Effector CD4-positive, alpha-beta T cell (primary cell): ENCODE results near the gene PCMT1.
"Not testable (repeated sequence)": the region's sequence is repeated elsewhere in the genome, so short reads cannot be mapped to it uniquely, and the experiment has no call there.

ENCODE experiments used
- DNase-seq: peaks from one replicate; pipeline ENCODE4 v3.0.0-alpha.2; 2020
- total RNA-seq: gene quantifications from one replicate; lab custom pipeline; 2026; lab: John Stamatoyannopoulos, UW

Gene PCMT1
- total RNA-seq: 28.9 reads per million, percentile 55 among the genes with 10 or more reads in this experiment

DNA sequence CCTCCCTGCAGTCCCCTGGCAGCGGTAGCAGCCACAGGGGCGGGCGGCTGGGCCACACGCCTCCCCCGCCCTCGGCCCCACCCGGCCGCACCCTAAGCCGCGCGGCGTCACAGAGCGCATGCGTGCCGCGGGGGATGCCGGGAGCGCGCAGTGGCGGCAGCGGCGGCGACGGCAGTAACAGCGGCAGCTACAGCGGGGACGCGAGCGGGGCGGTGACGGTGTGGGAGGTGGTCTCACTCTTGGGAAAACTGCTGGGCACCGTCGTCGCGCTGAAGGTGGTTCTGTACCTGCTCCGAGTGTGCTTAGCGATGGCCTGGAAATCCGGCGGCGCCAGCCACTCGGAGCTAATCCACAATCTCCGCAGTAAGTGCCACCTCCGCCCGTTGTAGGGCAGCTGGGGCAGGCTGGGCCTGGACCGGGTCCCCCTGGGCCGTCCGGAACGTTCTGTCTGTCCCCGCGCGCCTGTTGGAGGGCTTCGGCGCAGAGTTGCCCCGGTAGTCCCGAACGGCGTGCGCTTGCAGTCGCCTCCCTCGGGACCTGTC lies at the start of gene PCMT1:
PCMT1 (plus strand) TSS at position 148 of the 542 bp plus-strand sequence; CDS start at position 309, 161 bp downstream.
- DNase-seq: peak; percentile 86

DNA sequence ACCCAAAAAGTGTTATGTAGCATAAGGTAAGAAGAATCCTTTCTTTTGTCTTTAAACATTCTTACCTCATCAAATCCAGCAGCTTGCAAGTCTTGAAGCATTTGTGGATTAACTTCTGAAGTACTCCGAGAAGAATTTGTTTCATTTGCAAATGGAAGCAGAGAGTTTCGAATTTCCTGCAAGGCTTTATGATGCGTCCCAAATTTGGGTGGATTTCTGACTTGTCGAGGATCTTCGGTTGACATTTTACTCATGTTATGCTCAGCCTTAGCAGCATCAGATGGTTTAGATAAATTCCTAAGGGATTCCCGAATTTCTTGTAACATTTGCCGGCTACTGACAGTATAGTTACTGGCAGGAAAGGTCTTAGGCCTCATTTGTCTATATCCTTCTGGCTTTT lies 47.8 kb upstream of the PCMT1 start:
- DNase-seq: no peak

DNA sequence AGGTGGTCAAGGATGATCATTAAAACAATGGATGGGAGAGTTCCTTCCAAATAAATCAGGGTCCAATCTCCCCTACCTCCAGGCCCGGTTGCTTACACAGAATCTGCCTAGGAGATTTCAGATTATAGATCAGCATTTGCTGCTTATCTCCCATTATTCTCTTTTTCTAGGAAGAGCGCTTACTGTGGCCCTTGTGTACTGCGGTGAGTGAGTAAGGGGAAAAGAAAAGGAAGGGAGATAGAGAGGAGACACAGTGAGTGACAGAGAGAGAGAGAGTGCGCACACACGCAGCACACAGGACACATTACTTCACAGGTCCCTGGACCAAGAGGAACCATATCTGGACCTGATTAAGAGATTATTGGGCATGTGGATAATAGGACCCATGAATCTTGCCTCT lies 37.8 kb upstream of the PCMT1 start:
- DNase-seq: no peak

DNA sequence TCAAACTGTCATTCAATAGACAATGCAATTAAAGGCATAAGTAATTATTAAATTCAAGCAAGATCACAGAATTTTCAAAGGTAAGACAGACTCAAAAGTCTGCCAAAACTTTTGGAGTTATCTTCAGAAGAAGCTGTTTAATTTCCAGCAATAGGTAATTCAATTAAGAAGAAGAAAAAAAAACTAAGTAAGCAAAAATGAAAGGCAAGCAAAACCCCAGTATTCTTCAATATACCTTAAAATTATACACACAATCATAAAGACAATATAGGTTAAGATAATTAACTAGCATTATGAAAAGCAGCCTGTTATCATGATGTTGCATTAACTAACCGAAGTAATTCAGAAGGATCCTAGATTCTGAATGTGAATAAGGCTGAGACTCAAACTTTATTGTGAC lies 35.1 kb upstream of the PCMT1 start:
- DNase-seq: no peak

DNA sequence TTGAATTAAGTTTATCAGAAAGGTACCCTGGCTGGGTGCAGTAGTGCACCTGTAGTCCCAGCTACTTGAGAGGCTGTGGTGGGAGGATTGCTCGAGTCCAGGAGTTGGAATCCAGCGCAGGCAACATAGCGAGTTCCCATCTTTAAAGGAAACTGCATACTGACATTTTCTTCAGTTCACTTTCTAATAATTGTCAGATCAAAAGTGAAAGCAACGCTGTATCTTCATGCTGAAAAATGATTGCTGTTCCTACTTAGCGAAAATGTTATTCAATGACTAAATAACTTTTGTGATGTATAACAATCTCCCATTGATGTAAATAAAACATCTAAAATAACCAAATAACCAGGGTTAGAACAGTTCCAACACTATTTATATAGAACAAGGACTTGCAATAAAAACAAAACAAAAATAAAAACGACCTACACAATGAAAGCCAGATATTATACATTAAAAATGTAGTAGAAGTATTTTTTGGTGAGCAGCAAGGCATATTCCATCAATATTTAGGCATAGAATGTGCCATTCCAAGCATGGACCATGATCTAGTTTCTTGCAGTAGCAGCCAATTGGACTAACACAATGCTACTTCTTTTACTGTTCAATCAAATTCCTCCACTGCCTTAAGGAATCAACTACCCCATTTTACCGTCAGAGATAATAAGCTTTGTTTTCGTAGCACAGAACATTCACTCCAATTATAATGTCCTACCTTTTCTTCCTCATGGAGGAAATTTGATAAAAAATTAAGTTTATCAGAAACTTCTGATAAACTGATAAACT lies 33.2 kb upstream of the PCMT1 start:
- DNase-seq: no peak

DNA sequence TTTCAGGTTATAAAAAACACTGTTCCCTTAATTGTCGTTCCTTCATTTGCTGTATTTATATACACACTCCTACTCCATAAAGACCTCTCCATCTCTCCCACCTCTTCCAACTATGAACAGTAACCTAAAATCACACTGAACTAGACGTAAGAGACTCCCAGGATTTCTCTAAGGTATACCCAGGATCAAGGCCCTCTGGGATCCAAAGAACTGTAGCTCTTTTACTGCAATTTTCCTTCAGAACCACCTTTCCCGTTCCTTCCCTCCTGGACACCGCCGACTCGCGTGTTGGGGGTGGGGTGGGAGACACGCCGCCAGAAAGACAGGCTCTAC lies 32.3 kb upstream of the PCMT1 start:
- DNase-seq: no peak

DNA sequence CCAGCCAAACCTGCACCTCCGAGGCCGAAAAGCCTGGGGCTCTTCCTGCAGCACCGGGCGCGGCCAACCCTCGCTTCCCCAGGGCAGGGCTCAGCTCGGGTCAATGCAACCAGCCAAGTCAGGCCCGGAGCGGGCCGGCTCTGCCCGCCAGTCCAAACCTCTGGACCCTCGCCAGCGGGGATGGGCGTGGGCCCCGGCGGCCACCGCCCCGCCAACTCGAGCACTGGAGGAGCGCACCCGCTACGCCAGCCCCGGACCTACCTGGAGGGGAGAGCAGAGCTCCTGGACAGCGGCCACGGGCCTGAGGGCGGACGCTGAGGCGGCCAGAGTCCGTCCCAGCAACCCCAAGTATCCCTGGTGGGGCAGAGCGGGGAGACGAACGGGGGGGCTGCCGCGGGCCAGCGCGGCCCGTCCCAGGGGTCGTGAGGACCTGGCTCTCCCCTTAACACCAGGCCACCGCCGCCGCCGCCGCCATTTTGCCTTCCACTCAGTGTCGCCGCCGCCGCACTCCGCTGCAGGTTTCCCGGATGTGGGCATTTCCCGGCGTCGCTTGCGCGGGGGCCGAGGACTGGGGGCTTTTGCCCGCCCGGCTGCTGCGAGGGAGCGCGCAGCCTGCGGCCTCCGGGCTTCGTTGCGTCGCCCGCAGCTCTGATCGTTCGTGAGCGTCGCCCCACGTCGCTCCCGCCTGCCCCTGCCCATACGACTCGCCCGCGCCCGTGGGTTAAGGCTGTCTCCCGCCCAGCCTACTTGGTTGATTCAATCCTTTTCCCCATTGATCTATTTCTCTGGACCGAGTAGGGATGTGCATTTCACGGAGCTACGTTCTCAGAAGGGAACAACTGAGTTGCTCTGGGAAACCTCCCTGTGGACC lies 31.7 kb upstream of the PCMT1 start, which contains the start of gene LATS1:
LATS1 (minus strand) TSS at position 514 of the 871 bp plus-strand sequence. CDS start 15,975 bp downstream, outside the sequence.
- peak; percentile 95 for DNase-seq

DNA sequence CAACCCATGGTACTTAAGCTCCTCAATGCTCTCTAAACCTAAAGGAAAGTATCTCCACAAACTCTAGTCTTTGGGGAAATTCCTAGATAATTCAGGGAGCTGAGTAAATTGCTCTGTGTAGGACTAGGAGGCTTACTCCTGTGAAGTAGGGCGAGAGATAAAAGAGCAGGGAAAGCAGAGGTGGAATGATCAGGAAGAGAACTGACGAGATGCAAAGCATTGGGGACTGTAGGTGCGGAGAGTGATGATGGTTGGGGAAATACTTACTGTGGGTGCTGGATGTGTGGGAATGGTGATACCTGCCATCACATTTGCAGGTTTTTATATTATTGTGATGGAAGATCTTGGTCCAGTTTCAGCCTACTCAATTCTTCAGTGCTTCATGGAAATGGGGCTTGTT lies 30.0 kb upstream of the PCMT1 start:
- DNase-seq: no peak

DNA sequence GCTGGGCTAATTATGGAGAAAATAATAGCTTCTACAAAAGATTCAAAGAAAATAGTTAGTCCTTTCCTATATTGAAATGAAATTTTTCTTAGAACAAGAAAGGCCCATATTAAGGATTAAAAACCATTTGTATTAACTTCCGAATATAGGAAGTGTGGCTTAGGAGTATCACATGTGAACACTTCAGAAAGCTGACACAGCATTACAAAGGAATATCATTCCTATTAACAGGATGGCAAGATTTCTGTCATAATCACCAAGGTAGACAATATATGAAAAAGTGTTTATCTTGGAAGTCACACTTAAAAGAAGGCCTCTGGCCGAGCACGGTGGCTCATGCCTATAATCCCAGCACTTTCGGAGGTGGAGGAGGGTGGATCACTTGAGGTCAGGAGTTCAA lies 26.3 kb upstream of the PCMT1 start:
- DNase-seq: no peak

DNA sequence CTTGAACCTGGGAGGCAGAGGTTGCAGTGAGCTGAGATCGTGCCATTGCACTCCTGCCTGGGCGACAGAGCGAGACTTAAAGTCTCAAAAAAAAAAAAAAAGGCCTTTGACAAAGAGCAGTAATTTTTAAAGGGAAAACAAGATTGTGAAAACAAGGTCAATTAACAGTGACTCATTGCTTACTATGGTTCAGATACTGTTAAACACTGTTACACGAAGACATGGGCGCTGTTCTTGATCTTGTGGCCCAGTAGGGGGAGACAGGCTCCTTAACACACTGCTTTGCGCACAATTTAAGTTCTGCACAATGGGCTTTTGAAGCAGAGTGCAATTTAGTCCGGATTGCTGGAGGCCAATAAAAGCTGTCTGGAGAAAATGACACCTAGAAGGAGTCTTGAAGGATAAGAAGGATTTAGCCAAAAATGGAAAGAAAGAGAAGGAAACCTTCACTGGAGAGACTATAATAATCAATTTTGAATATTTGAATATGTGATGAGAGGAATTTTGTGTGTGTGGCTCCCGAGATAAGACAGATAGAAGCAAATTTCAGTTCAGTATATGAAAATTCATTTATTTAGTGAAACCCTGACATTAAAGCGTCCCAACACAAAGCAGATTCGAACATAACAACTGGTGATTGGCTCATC lies 25.6 kb upstream of the PCMT1 start:
- peak; percentile 21 for DNase-seq

DNA sequence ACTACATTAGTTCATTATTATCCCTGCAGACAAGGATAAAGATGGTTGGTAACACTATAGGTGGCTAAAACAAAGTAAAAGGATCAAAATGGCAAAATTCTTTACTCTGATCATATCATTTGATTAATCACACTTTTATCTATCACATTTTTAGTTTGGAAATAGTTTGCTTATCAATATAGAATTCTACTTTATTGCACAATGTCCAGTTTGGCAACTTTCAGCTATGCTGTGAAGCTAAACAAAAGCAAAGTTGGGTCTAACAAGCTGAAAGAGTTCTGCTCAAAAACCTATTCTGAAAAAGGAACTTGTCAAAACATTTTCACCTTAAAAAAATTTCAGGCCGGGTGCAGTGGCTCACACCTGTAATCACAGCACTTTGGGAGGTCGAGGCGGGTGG lies 23.8 kb upstream of the PCMT1 start:
- DNase-seq: no peak

DNA sequence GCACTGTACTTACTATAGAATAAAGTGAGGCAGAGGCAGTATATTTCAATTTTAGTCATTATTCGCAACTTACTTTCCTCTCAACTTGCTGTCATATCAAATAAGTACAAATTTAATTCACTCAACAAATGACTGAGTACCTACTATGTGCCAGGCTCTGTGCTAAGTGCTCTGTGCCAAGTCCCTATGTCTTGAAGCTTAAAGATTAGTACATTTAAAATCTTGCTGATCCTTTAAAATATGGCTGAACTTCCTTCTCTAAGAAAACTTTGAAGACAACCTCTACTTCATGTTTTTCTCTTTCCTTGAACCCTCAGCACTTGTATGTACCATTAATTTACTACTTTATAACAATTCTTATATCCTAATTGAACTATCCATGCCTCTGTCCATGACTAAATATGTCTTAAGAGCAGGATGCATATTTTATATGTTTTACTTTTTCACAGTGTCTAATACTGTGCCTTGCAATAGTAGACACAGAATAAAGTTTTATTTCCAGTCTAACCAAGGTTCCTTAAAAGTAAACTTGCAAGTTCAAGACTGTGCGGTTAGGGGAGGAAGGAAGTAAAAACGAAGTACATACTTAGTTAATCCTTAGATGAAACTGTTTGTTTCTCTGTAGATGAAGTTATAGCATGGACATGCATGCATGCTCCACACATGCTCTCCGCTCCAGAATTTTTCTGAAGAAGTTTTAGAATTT lies 21.6 kb upstream of the PCMT1 start:
- no peak for DNase-seq

DNA sequence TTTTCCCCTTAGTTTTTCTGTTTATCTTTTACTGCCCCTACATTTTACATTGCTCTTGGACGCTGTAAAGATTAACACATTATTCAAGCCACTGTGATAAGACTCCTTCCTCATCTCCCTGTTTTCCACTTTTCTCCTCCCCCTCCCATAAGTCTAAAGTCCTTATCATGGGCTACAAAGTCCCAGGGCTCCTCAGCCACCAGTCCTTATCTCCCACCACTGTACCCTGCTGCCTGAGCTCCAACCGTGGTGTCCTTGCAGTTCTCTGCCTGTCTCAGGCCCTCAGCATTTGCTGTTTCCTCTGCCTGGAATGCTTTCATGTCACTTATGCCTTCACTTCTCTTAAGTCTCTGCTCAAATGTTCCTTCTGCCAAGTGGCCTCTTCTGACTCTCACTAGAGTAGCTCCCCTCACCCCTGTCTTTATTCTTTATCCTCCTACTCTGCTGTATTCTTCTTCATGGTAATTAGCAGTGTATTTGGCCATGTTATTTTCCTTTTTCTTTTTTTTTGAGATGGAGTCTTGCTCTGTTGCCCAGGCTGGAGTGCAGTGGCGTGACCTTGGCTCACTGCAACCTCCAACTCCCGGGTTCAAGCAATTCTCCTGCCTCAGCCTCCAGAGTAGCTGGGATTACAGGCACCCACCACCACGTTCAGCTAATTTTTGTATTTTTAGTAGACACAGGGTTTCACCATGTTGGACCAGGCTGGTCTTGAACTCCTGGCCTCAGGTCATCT lies 20.9 kb upstream of the PCMT1 start:
- no peak for DNase-seq

DNA sequence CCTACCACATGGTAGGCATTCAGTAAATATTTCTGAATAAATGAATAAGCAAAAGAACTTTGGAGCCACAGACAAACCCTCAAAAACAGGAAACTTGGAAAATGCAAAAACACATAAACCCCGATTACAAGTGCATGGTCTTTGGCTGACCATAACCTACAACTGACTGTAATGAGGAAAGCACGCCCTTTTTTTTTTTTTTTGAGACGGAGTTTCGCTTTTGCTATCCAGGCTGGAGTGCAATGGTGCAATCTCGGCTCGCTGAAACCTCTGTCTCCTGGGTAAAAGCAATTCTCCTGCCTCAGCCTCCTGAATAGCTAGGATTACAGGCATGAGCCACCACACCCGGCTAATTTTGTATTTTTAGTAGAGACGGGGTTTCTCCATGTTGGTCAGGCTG lies 19.7 kb upstream of the PCMT1 start:
- no peak for DNase-seq

DNA sequence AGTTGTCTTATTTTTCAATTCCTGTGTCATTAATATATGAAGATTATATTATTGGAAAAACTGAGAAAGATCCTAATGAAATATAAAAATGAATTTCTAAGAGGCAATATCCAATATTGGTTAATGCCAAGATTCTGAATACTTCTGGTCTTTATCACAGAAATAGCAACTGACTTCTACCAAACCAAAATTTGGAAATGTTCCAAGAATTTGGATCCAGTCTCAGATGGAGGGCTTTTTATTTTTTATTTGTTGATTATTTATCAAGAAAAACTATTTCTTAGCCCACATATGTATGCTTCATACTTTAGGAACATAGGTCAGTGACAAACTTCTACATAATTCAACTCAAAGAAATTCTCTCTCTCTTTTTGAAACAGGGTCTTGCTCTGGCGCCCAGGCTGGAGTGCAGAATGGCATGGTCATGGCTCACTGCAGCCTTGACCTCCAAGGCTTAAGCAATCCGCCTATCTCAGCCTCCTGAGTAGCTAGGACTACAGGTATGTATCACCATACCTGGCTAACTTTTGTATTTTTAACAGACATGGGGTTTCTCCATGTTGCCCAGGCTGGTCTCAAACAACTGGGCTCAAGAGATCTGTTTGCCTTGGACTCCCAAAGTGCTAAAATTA lies 16.3 kb upstream of the PCMT1 start:
- DNase-seq: no peak

DNA sequence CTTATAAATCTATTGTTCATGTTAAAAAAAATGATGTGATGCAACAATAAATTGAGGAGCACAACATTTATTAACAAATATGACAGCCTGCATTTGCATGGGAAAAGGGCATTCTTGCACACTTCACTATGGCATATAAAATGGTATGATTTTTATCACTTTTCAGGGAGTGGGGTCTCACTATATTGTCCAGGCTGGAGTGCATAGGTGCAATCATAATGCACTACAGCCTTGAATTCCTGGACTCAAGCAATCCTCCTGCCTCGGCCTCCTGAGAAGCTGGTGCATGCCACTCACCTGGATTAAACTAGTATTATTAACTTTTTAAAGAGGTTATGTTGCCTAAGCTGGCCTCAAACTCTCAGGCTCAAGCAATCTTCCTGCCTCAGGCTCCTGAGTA lies 14.6 kb upstream of the PCMT1 start:
- no peak for DNase-seq

DNA sequence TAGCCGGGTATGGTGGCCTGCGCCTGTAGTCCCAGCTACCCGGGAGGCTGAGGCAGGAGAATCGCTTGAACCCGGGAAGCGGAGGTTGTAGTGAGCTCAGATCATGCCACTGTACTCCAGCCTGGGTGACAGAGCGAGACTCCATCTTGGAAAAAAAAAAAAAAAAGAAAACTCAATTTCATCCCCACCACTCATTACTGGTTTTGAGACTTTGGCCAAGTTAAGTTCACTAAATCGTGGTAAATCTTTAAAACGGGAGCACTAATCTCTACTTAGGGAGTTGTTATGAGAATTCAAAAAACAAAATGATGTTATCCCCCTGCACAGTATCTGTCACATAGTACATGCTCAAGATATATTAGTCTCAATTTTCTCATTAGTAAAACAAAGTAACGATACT lies 4.3 kb upstream of the PCMT1 start:
- not testable (repeated sequence) for DNase-seq

DNA sequence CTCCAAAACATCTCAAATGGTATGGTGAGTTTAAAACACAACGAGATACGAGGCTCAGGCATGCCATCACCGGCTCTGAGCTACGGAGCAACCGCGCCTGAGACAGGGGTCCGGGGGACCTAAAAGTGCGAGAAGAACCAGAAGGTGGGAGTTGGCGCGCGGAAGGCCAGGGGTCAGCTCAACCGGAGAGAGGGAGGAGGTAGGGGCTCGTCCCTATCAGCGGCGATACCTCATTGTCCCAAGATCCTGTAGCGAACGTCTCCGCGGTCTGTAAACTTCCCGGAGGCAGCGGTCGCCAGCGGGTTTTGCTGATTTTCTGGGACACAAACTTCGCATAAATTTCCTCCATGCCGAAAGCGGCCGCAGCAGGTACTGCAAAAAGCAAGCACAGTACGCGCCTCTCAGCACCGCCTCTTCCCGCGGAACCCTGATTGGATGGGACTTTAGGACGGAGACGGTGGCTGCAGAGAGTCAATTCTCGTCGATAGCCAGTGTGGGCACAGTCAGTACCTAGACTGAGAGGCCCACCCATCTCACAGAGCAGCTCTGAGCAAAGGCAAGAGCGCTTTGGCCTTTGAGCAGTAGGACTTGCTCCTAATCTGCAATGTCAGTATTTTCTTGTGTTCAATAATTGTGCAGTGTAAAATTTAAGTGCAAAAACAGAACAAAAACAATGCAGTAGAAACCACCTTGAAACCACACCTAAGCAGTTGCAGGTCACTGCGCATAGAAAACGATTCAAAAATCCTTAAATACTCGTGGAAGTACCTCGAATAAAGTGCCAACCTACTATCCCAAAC lies 3.2 kb upstream of the PCMT1 start, which contains the start of gene NUP43:
NUP43 (minus strand) TSS at position 383 of the 800 bp plus-strand sequence; CDS start at position 349, 34 bp downstream.
- DNase-seq: peak; percentile 86

DNA sequence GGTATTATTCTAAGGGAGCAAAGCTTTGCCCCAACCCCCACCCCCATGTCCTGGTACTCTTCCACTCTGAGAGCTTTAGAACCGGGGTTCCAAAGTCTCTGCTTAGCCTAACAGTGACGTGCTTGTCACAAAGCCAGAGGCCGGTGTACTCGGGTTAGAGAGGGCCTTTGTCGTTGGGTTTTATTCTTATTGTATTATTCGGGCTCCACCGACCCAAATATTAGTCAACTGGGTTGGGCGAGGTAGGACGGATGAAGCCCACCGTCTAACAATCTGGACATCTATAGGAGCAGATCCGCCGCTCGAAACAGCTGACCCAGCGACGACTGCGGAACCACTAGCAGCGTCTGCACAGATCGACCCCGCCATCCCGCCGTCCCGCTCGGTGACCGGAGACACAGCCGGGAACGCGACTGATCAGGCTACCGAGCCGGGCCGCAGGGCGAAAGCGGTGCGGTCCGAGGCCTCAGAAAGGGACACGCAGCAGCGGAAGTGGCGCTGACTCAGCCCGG lies 403 bp upstream of the PCMT1 start:
- not testable (repeated sequence) for DNase-seq

DNA sequence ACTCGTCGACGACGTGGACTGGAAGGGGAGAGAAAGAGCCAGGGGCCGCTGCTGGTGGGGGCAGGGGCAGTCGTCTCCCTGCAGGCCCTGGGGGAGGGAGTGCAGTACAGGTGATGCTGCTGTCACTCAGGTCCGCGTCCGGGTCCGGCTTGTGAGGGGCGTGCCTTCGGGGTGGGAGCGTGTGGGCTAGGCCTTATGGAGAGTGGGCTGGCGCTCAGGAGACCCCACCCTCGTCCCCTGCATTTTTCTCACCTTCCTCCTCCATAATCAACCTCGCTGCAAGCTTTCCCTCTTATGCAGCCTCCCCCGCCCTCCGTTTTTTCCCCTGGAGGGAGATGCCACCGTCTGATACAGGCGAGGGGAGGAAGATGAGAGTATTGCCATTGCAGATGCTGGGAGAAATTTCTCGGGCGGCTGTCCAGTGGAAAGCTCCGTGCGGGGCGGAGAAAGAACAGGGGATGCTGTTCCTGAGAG lies 632 bp downstream of the PCMT1 start:
- DNase-seq: peak; percentile 28
